ENCODE data around the gene PDCD6IP. TPM values are rescaled to one million over a fixed set of nuclear protein-coding genes. Genes with fewer than 3 reads are reported as not detected.

Gene PDCD6IP
- total and polyA plus RNA-seq, 7 donors: 51.1 to 125 (median 97.6) TPM

DNA sequence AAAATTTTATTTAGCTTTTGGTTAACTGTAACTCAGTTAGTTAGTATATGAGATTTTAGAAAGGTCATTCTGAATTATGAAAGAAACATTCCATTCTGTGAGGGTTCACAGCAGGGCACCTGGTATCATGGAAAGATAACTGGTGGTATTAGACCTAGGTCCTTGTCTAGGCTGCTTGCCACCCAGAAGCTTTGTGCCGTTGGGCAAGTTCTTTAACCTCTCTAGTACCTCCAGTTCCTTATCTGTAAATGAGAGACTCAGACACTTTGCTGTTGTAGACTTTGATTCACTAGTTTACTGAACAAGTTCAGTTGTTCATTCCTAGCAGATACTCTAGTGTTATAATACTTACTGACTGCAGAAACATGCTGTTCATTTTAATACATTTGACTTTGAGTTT, 25.4 kb downstream of the PDCD6IP start:
- Histone ChIP-seq H3K4me3 (no peak overlapping the region), H3K36me3 (peaks cover 0 to 69% (median 5%) of the 10 kb centered on the region in 4 donors), H3K27ac (no peak overlapping the region), H3K4me1 (no peaks in the 10 kb centered on the region), H3K9me3 (no peaks in the 10 kb centered on the region), H3K27me3 (no peaks in the 10 kb centered on the region)
- WGBS, 2 donors: 82 to 91% methylated on average over 1 of the region's 1 CpG
- DNase-seq: no peak
- TF ChIP-seq EP300 (IDR thresholded peaks at IDR 0.05) (no peak), POLR2AphosphoS5 (IDR thresholded peaks at IDR 0.05) (no peak), POLR2A (IDR thresholded peaks at IDR 0.05) (no peak)
- TF ChIP-seq, protein P1, sequence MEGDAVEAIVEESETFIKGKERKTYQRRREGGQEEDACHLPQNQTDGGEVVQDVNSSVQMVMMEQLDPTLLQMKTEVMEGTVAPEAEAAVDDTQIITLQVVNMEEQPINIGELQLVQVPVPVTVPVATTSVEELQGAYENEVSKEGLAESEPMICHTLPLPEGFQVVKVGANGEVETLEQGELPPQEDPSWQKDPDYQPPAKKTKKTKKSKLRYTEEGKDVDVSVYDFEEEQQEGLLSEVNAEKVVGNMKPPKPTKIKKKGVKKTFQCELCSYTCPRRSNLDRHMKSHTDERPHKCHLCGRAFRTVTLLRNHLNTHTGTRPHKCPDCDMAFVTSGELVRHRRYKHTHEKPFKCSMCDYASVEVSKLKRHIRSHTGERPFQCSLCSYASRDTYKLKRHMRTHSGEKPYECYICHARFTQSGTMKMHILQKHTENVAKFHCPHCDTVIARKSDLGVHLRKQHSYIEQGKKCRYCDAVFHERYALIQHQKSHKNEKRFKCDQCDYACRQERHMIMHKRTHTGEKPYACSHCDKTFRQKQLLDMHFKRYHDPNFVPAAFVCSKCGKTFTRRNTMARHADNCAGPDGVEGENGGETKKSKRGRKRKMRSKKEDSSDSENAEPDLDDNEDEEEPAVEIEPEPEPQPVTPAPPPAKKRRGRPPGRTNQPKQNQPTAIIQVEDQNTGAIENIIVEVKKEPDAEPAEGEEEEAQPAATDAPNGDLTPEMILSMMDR (IDR thresholded peaks at IDR 0.05): no peak
- intact Hi-C loops (cut with DNase I): no loop called here

DNA sequence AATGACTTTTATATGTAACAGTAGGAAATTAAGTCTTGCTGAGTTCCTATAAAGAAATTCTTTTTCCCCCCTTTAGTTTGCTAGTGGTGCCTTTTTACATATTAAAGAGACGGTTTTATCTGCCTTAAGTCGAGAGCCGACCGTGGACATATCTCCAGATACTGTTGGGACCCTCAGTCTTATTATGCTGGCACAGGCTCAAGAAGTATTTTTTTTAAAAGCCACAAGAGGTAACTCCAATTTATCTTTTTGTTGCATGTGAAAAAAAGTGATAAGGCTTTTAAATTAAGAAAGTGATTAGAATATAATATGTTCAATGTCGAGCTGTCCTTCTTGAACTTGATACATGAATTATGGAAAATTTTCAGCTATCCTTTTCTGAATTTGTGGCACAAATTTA, 26.7 kb downstream of the PDCD6IP start:
- intact Hi-C loops (cut with DNase I): no loop called here
- H3K4me1 ChIP-seq: no peaks in the 10 kb centered on the region
- H3K36me3 ChIP-seq: peaks cover 0 to 80% (median 5%) of the 10 kb centered on the region in 4 donors
- WGBS, 2 donors: 95 to 96% methylated on average over 5 of the region's 5 CpGs
- H3K27me3 ChIP-seq: no peaks in the 10 kb centered on the region
- TF ChIP-seq POLR2A (IDR thresholded peaks at IDR 0.05): no peak
- TF ChIP-seq POLR2AphosphoS5 (IDR thresholded peaks at IDR 0.05): no peak
- no peak for TF ChIP-seq EP300 (IDR thresholded peaks at IDR 0.05)
- TF ChIP-seq, protein P1 (IDR thresholded peaks at IDR 0.05): no peak
- no peak overlapping the region for H3K4me3 ChIP-seq
- no peak overlapping the region for H3K27ac ChIP-seq
- no peaks in the 10 kb centered on the region for H3K9me3 ChIP-seq
- DNase-seq: no peak

DNA sequence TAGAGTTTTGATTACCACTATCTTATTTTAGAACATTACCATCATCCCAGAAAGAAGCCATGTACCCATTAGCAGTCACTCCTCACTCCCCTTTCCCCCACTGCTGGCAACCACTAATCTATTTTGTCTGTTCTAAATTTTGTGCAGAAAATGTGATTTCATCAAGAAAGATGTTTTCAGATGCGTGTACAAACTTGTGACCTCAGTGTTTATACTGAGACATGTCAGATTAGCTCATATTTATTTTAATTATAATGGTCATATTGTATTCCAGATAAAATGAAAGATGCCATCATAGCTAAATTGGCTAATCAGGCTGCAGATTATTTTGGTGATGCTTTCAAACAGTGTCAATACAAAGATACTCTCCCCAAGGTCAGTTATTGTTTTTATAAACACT, 27.8 kb downstream of the PDCD6IP start:
- intact Hi-C loops (cut with DNase I): no loop called here
- TF ChIP-seq, protein P1 (IDR thresholded peaks at IDR 0.05): no peak
- Histone ChIP-seq H3K4me1 (no peaks in the 10 kb centered on the region), H3K4me3 (no peak overlapping the region), H3K27me3 (no peaks in the 10 kb centered on the region), H3K36me3 (peaks cover 0 to 87% (median 5%) of the 10 kb centered on the region in 4 donors), H3K27ac (no peak overlapping the region), H3K9me3 (no peaks in the 10 kb centered on the region)
- no peak for DNase-seq
- 87 to 91% methylated on average over 1 of the region's 1 CpG for WGBS, 2 donors

DNA sequence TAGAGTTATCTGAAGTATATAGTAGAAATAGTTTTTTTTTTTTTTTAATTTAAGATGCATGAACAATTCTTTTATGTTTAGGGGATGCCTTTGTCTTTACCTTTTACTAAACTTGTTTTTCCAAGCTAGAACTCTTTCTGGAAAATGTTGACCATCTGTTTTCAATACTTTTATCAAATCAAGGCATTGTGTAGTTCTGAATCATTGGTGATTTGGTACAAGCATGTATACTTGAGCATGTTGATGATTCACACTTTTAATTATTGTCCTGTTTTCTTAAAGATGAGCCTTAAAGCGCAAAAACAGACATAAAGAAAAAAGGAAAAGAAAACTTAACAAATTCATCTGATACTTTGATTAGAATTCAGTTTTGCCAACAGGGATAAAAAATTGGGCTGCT, 28.3 kb downstream of the PDCD6IP start:
- H3K27me3 ChIP-seq: no peaks in the 10 kb centered on the region
- no peak overlapping the region for H3K27ac ChIP-seq
- no peaks in the 10 kb centered on the region for H3K9me3 ChIP-seq
- H3K4me3 ChIP-seq: no peak overlapping the region
- intact Hi-C loops (cut with DNase I): no loop called here
- WGBS, 2 donors: 91 to 92% methylated on average over 1 of the region's 1 CpG
- TF ChIP-seq POLR2AphosphoS5 (IDR thresholded peaks at IDR 0.05) (no peak), EP300 (IDR thresholded peaks at IDR 0.05) (no peak), POLR2A (IDR thresholded peaks at IDR 0.05) (no peak)
- TF ChIP-seq, protein P1 (IDR thresholded peaks at IDR 0.05): no peak
- DNase-seq: no peak
- peaks cover 0 to 91% (median 5%) of the 10 kb centered on the region in 4 donors for H3K36me3 ChIP-seq
- H3K4me1 ChIP-seq: no peaks in the 10 kb centered on the region

DNA sequence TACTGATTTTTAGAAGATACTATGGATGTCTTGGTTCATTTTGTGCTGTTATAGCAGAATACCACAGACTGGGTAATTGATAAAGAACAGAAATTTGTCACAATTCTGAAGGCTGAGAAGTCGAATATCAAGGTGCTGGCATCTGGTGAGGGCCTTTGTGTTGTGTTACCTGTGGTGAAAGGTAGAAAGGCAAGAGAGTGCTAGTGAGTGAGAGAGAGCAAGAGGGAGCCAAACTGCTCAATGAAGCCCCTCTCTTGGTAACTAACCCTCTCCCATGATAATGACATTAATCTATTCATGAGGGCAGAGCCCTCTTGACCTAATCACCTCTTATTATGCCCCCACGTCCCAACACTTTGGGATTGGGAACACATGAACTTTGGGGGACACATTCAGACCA, 31.3 kb downstream of the PDCD6IP start:
- TF ChIP-seq POLR2AphosphoS5 (IDR thresholded peaks at IDR 0.05): no peak
- TF ChIP-seq, protein P1 (IDR thresholded peaks at IDR 0.05): no peak
- no peaks in the 10 kb centered on the region for H3K9me3 ChIP-seq
- no peak overlapping the region for H3K27ac ChIP-seq
- no peak overlapping the region for H3K4me3 ChIP-seq
- 91% methylated on average over 2 of the region's 2 CpGs for WGBS, 2 donors
- no peak for DNase-seq
- no peaks in the 10 kb centered on the region for H3K4me1 ChIP-seq
- intact Hi-C loops (cut with DNase I): no loop called here
- peaks cover 0 to 67% (median 5%) of the 10 kb centered on the region in 4 donors for H3K36me3 ChIP-seq
- no peaks in the 10 kb centered on the region for H3K27me3 ChIP-seq
